ENCODE measurements around the gene CREBRF.

- TF ChIP-seq GATA2 (IDR thresholded peaks at IDR 0.05; ENCODE audit: low read depth, low read length) (no peak), GATA3 (IDR thresholded peaks at IDR 0.05; ENCODE audit: low read depth, low read length) (no peak)
Measured at GRCh38 chr5:173075970-173076369, 19.8 kb downstream of the CREBRF start.
